GM12801 (cell line): Measurements from ENCODE around the gene ELP5.

Source experiments
- TF ChIP-seq, protein P1 (sequence below): IDR thresholded peaks from one replicate; pipeline ENCODE4 v1.5.1; 2011; ENCODE audit warnings: control low read depth; ENCODE audit not compliant: insufficient read length; ENCODE audit errors: extremely low read depth

ELP5 gene

DNA sequence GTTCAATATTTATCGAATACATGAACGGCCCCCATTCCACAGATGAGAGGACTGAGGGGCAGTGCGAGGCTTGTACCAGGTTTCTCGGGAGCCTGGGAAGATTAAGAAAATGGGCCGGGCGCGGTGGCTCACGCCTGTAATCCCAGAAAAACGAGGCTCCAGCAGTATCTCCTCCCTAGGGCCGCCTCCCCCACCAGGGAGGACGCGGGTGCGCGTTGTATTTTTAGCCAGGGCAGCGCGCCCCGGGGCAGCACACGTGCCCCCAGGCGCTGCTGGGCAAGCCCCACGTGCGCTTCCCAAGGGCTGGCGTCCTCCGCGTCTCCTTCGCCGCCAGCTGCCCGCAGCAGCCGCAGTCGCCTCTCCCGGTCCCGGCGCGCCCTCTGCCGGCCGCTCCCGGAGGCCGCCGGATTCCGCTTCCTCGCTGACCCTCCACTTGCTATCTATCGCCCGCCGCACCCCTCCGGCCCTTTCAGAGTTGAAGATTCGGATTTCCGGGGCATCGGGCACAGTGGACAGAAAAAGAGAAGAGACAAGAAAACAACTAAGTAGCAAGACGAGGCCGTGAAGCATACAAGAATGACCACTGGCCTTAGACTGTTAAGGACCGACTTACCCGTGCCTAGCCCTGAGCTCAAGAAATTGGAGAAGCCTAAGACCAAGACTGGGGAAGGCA lies 44.3 kb downstream of the ELP5 start:
- TF ChIP-seq, protein P1, sequence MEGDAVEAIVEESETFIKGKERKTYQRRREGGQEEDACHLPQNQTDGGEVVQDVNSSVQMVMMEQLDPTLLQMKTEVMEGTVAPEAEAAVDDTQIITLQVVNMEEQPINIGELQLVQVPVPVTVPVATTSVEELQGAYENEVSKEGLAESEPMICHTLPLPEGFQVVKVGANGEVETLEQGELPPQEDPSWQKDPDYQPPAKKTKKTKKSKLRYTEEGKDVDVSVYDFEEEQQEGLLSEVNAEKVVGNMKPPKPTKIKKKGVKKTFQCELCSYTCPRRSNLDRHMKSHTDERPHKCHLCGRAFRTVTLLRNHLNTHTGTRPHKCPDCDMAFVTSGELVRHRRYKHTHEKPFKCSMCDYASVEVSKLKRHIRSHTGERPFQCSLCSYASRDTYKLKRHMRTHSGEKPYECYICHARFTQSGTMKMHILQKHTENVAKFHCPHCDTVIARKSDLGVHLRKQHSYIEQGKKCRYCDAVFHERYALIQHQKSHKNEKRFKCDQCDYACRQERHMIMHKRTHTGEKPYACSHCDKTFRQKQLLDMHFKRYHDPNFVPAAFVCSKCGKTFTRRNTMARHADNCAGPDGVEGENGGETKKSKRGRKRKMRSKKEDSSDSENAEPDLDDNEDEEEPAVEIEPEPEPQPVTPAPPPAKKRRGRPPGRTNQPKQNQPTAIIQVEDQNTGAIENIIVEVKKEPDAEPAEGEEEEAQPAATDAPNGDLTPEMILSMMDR = no peak

DNA sequence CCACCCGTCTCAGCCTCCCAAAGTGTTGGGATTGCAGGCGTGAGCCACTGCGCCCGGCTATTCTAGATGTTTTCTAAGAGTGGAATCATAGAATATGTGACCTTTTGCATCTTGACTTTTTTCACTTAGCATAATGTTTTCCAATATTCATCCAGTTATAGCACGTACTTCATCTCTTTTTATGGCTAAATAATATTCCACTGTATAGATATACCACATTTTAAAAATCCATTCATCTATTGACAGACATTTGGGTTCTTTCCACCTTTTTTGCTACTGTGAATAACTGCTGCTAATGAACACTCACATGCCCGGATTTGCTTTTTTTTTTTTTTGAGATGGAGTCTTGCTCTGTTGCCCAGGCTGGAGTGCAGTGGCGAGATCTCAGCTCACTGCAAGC lies 52.2 kb downstream of the ELP5 start:
- TF ChIP-seq, protein P1 = no peak

DNA sequence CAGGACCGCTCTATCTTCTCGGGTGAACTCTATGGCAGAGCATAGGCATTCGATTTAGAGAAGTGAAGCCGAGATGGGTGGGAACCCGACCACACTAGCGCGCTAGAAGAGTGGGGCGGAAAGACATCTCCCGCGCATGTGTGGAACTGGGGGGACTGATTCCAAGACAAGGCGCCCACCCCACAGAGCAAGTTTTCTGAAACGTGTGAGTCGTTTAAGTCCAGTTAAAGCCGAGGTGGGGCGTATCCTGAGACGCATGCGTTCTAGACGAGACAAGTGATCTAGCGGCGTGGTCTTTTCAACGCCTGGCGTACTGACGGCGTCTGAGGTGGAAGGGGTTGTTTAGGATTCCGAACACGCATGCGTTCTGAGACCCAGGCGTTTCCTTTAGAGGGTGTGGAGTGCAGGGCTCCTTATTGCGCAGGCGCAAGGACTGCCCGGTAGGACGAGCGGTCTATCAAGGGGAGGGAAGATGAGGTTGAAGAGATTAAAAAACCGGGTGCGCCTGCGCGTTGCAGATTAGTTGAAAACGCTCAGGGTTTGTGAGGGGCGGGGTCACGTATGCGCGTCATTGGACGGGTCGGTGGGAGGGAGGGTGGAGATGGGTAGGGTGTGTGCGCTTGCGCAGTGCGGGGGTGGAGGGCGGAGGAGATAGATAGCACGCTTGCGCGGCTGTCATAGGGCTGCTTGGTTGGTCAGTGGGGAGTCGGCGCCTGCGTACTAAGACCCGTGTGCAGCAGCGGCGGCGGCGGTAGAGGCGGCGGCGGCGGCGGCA lies 55.1 kb downstream of the ELP5 start, which contains the start of gene EIF5A:
Gene EIF5A, plus strand, starts transcription at position 718 of the 775 bp plus-strand sequence. CDS start 2,008 bp downstream, outside the sequence.
- TF ChIP-seq, protein P1 = no peak

DNA sequence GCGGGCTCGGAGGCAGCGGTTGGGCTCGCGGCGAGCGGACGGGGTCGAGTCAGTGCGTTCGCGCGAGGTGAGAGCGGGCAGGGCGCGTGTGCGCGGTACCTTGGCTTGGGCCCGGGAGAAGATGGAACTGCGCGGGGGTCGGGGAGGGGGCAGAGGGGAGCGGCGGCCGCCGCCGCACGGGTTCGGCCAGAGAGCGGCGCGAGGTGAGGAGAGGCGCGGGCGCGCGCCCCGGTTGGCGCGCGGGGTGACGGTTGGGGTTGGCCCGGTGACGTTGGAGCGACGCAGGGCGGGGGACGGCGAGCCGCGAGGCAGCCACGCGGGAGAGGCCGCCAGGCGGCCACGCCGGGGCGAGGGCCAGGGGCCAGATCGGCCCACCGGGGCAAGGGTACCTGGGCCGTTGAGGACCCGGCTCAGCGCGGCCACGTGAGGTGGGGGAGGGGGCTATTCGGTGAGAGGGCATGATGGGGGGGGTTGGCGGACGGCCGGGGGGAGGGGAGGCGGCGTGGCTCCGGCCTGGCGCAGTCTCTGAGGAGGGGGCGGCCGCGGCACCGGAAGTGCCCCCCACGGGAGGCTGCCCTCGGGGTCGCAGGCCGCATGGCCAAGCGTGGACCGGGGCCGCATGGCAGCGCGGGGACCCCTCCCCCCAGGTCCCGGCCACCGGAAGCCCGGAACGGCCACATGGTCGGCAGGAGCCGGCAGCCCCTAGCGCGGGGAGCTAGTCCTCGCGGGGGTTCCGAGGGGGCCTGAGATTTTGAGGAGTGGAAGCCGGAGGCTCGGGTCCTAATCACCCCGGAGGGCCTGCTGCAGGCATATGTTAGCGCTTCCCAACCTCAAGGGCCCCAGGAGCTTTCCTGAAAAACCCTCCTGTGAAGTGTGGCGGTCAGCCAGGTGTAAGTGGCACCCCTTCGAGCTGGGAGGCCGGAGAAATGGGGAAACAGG lies 55.9 kb downstream of the ELP5 start:
- TF ChIP-seq, protein P1 = no peak

DNA sequence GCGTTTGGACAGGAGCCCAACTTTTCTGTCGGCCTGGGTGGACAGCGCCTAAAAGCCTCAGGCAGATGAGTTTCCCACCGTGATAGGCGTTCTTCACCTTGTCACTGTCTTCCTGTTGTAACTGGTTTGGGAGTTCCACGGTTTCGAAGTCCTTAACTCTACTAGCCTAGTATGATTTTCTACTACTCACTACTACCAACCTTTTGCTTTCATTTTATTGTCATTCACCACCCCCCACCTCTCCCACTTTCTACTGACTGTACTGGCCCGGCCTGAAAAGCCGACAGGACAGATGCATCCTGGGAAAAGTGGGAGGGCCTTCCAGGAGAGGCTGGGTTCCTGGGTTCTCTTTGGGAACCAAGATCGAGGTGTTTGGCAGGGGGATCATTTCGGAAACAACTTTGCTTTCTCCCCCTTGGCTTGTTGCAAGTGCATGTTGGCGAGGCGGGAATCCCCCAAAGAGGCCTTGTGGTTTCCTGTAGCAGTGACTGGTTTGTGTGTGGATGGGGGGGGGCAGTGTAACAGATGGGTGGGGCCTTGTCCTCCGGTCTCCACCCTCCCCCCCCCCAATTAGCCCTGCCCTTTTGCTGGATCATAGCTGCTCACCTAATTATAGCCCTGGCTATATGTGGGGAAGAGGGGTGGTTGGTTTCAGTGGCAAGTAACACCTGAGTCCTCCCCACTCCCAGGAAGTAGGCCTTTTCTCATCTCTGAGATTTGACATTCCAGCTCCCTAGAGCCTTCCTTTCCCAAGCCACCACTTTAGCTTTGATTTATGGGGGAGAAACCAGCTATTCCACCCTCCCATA lies 56.8 kb downstream of the ELP5 start:
- TF ChIP-seq, protein P1 = no peak
